Measurements from ENCODE around the gene IFIH1. TPM values are rescaled to one million over a fixed set of nuclear protein-coding genes. Genes with fewer than 3 reads are reported as not detected.

Gene IFIH1
- total and polyA plus RNA-seq, 12 donors, result 3.5 to 22.1 (median 6.1) TPM

DNA sequence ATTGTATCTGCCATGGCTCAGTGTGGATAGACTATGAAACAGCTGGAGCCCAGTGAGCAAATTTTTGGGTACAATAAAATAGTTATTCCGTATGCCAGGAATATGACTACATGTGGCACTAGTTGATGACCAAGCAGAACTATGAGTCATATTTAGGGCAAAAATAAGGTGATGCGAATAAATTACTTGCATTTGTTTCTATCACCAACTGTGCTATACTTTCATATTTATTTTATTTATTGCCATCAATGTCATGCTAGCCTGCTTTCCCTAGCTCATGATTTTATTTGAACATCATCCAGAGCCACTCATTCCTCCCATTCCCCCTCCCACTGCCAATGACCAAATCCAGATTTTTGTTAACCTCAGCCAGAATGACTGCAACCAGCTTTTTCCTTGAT, 61.9 kb downstream of the IFIH1 start:
- no peaks in the 10 kb centered on the region for H3K9me3 ChIP-seq
- no peaks in the 10 kb centered on the region for H3K27me3 ChIP-seq
- intact Hi-C loops (cut with DNase I), result no loop called here
- 78 to 88% methylated on average over 2 of the region's 2 CpGs for WGBS, 2 donors
- DNase-seq (no peak), ATAC-seq (no peak)
- H3K4me3 ChIP-seq, result no peak overlapping the region
- peak overlapping the region in 2 of 10 donors; percentile 27 to 51 for H3K27ac ChIP-seq
- TF ChIP-seq, protein P1, sequence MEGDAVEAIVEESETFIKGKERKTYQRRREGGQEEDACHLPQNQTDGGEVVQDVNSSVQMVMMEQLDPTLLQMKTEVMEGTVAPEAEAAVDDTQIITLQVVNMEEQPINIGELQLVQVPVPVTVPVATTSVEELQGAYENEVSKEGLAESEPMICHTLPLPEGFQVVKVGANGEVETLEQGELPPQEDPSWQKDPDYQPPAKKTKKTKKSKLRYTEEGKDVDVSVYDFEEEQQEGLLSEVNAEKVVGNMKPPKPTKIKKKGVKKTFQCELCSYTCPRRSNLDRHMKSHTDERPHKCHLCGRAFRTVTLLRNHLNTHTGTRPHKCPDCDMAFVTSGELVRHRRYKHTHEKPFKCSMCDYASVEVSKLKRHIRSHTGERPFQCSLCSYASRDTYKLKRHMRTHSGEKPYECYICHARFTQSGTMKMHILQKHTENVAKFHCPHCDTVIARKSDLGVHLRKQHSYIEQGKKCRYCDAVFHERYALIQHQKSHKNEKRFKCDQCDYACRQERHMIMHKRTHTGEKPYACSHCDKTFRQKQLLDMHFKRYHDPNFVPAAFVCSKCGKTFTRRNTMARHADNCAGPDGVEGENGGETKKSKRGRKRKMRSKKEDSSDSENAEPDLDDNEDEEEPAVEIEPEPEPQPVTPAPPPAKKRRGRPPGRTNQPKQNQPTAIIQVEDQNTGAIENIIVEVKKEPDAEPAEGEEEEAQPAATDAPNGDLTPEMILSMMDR (IDR thresholded peaks at IDR 0.05), result no peak
- H3K4me1 ChIP-seq, result peaks cover 0 to 50% (median 10%) of the 10 kb centered on the region in 9 donors
- H3K36me3 ChIP-seq, result no peaks in the 10 kb centered on the region

DNA sequence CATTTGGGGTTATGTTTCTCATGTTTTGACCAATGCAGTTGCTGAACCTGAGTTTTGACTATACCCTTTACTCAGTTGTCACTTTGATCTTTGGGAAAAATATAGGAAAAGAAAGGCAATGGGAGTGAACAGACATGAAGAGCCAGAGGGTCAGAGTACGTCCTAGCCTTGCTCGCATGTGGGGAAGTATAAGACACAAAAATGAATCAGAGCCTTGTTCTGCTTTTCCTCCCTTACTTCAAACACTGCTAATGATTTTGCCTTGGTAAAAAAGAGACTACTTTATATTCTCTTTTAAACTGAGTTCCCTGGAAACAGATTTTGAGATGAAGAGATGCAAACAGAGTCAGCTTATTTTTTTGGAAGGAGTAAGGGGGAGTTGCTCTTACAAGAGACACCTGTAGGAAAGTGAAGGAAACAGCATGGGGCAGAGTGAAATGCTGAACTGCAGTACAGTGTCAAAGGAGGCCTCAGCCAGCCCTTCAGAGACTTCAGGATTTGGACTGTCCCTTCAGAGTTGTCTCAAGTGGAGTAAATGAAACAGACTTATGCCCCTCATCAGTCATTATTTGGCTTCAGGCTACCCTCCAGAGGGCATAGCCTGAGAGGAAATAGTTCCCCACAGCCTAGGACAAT, 64.1 kb downstream of the IFIH1 start:
- WGBS, 2 donors, result 61 to 88% methylated on average over 2 of the region's 2 CpGs
- TF ChIP-seq, protein P1 (IDR thresholded peaks at IDR 0.05), result no peak
- Histone ChIP-seq H3K27me3 (no peaks in the 10 kb centered on the region), H3K4me1 (peaks cover 0 to 31% (median 0%) of the 10 kb centered on the region in 9 donors), H3K4me3 (no peak overlapping the region), H3K27ac (no peak overlapping the region), H3K36me3 (no peaks in the 10 kb centered on the region), H3K9me3 (peaks cover 0 to 10% (median 0%) of the 10 kb centered on the region in 11 donors)
- ATAC-seq, result no peak
- DNase-seq, result no peak
- intact Hi-C loops (cut with DNase I), result no loop called here

DNA sequence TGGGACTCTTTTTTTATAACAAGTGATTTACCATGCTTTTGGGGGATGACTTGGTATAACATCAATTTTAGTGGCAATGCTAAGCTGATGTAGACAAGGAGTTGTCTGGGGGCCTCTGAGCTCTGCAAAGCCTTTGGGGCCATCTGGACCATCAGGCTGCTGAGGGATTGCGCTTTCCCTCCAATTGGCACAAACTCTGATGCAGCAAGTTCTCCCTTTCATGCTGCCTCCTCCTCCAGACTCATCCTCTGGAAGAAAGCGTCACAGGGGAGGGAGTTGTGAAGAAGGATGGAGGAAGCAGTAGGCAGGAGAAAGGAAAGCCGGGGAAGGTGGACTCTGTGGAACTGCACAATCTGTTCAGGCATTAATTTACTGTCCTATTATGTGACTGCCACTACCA, 65.0 kb downstream of the IFIH1 start:
- Histone ChIP-seq H3K36me3 (no peaks in the 10 kb centered on the region), H3K4me1 (peaks cover 0 to 22% (median 0%) of the 10 kb centered on the region in 9 donors), H3K4me3 (no peak overlapping the region), H3K9me3 (peaks cover 0 to 10% (median 0%) of the 10 kb centered on the region in 11 donors), H3K27me3 (no peaks in the 10 kb centered on the region), H3K27ac (no peak overlapping the region)
- DNase-seq (no peak), ATAC-seq (no peak)
- 75 to 95% methylated on average over 3 of the region's 3 CpGs for WGBS, 2 donors
- TF ChIP-seq, protein P1 (IDR thresholded peaks at IDR 0.05), result no peak
- intact Hi-C loops (cut with DNase I), result no loop called here

DNA sequence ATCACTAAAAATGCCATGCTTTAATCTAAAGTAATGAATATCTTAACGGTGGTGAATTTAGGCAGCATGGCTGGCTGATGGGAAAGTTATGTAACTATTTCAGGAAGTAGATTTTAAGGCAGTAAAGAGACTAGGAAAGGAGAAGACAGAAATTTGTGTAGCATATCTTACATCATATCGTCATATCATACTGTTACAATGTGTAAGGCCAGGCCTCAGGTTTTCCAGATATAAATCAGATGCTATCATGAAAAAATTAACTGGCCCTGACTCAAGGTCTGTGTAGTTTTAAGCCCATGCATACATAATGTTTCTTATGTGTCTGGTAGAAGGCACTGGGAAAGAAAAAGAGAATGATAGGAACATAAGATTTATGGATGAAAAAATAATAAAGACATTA, 66.3 kb downstream of the IFIH1 start:
- Histone ChIP-seq H3K4me3 (no peak overlapping the region), H3K27me3 (no peaks in the 10 kb centered on the region), H3K9me3 (peaks cover 0 to 10% (median 0%) of the 10 kb centered on the region in 11 donors), H3K27ac (no peak overlapping the region), H3K36me3 (no peaks in the 10 kb centered on the region), H3K4me1 (peaks cover 0 to 9% (median 0%) of the 10 kb centered on the region in 9 donors)
- ATAC-seq (no peak), DNase-seq (no peak)
- 85% methylated on average over 2 of the region's 2 CpGs for WGBS, 2 donors
- TF ChIP-seq, protein P1 (IDR thresholded peaks at IDR 0.05), result no peak
- intact Hi-C loops (cut with DNase I), result no loop called here

All from heart right ventricle (tissue), 16 donors.